Lung (tissue), 12 donors: ENCODE data around the gene P2RY6. TPM values are rescaled to one million over a fixed set of nuclear protein-coding genes. Genes with fewer than 3 reads are reported as not detected.

Experiments used
- ATAC-seq: fragments of 200-7000 bp; cut with Tn5 transposase; one replicate; pipeline ENCODE4 v1.9.1; 2020; ENCODE audit warnings: moderate number of reproducible peaks; ENCODE audit not compliant: insufficient read depth, low FRiP score
- DNase-seq, 3 donors: peaks; one replicate each; pipeline ENCODE4 v3.0.0-alpha.2; 2013 to 2017
- H3K27ac ChIP-seq, 2 donors: one replicate each; pipeline ENCODE4 v1.5.1; 2013; ENCODE audit warnings: mild to moderate bottlenecking in 2 of 2, moderate library complexity in 2 of 2, control low read depth in 1 of 2, inconsistent platforms in 1 of 2, low read depth in 1 of 2, low read length in 1 of 2
- H3K27me3 ChIP-seq, 3 donors: one replicate each; pipeline ENCODE4 v1.5.1; 2013; ENCODE audit warnings: low read length in 2 of 3; ENCODE audit not compliant: control insufficient read depth in 3 of 3, insufficient read depth in 3 of 3
- H3K36me3 ChIP-seq, 4 donors: one replicate each; pipeline ENCODE4 v1.5.1; 2013; ENCODE audit warnings: low read length in 4 of 4, mild to moderate bottlenecking in 1 of 4, moderate library complexity in 1 of 4; ENCODE audit not compliant: control insufficient read depth in 4 of 4, insufficient read depth in 4 of 4
- H3K4me1 ChIP-seq, 5 donors: one replicate each; pipeline ENCODE4 v1.5.1; 2013; ENCODE audit warnings: low read length in 5 of 5, mild to moderate bottlenecking in 2 of 5, moderate library complexity in 1 of 5; ENCODE audit not compliant: control insufficient read depth in 5 of 5, insufficient read depth in 5 of 5
- H3K4me3 ChIP-seq: one replicate; pipeline ENCODE4 v1.5.1; 2013; ENCODE audit warnings: mild to moderate bottlenecking, control low read depth, moderate library complexity
- H3K9ac ChIP-seq, 2 donors: one replicate each; pipeline ENCODE4 v1.5.1; 2013; ENCODE audit warnings: low read length in 2 of 2, control low read depth in 1 of 2; ENCODE audit not compliant: insufficient read depth in 1 of 2
- H3K9me3 ChIP-seq, 4 donors: one replicate each; pipeline ENCODE4 v1.5.1; 2013; ENCODE audit warnings: low read length in 3 of 4, mild to moderate bottlenecking in 1 of 4, moderate library complexity in 1 of 4; ENCODE audit not compliant: control insufficient read depth in 4 of 4, insufficient read depth in 3 of 4
- CTCF ChIP-seq: IDR thresholded peaks from 2 replicates; pipeline ENCODE4 v1.5.1; 2012; ENCODE audit warnings: mild to moderate bottlenecking; ENCODE audit errors: control extremely low read depth, extremely low read depth
- WGBS, 2 donors: extraction: QIAGEN DNeasy Blood & Tissue Kit; methylation state at CpG; one replicate each; pipeline ENCODE4 v1.1.7; 2013; 5-methylcytosine and 5-hydroxymethylcytosine counted together
- polyA plus RNA-seq, 2 donors: library from polyadenylated mRNA; stranded (reverse); fragments of 200-250 nt; gene quantifications; one replicate each; pipeline ENCODE4 v1.2.1, GENCODE V29; 2013
- total RNA-seq, 2 donors: library from RNA; depleted of rRNA in 1 of 2; stranded (reverse); fragments of >200 nt in 1 of 2; gene quantifications; one replicate each; pipeline ENCODE4 v1.2.1, GENCODE V29; 2014 to 2021
- donor health status: control.
- donor health status: control.
- donor health status: Bipolar disorder and iron deficiency.
- donor health status: healthy.
- donor health status: DM: yes; HTN: yes; CAD: no.

Gene P2RY6
- total and polyA plus RNA-seq, 4 donors = 3.0 to 13.0 (median 3.6) TPM

GRCh38 chr11:73316422-73316821 is 44.3 kb downstream of the P2RY6 start:
- H3K4me3 ChIP-seq = no peak overlapping the region
- no peak for DNase-seq
- H3K27ac ChIP-seq = peak overlapping the region; percentile 62 to 88
- H3K9ac ChIP-seq = no peak overlapping the region
- no peaks in the 10 kb centered on the region for H3K9me3 ChIP-seq
- peaks cover 0 to 8% (median 0%) of the 10 kb centered on the region in 4 donors for H3K36me3 ChIP-seq
- TF ChIP-seq CTCF = no peak
- H3K4me1 ChIP-seq = peaks cover 26 to 90% (median 56%) of the 10 kb centered on the region in 5 donors
- no peaks in the 10 kb centered on the region for H3K27me3 ChIP-seq
- WGBS, 2 donors = 60 to 63% methylated on average over 1 of the region's 1 CpG
- ATAC-seq = no peak

- ATAC-seq = no peak
- TF ChIP-seq CTCF = no peak
- Histone ChIP-seq H3K4me3 (no peak overlapping the region), H3K27ac (peak overlapping the region; percentile 73 to 88), H3K36me3 (peaks cover 0 to 6% (median 0%) of the 10 kb centered on the region in 4 donors), H3K27me3 (no peaks in the 10 kb centered on the region), H3K9me3 (no peaks in the 10 kb centered on the region), H3K4me1 (peaks cover 34 to 90% (median 61%) of the 10 kb centered on the region in 5 donors), H3K9ac (no peak overlapping the region)
- WGBS, 2 donors = 48 to 66% methylated on average over 4 of the region's 4 CpGs
- DNase-seq = peak; percentile 64 to 80 (median 76)
These were observed 45.2 kb downstream of the P2RY6 start for GRCh38 chr11:73317373-73317772.

DNA sequence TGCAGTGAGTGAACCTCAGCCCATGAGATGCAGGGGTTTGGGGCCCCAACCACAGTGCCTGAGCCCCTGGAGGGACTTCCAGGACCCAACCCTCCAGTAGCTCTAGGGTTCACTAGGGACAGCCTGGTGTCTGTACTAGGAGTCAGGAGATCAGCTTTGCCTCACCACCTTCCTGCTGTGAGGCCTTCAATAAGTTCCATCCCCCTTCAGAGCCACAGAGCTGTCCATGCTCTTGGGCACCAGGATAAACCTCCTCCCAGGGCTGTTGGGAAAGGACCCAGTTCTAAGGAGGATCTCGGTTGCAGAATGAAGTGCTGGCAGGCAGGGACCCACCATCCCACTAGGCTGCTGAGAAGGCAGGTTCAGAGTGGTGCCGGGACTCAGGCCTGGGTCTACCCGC is 45.7 kb downstream of the P2RY6 start:
- Histone ChIP-seq H3K9ac (no peak overlapping the region), H3K27me3 (no peaks in the 10 kb centered on the region), H3K9me3 (no peaks in the 10 kb centered on the region), H3K4me3 (no peak overlapping the region), H3K27ac (peak overlapping the region; percentile 73 to 88), H3K36me3 (peaks cover 0 to 6% (median 0%) of the 10 kb centered on the region in 4 donors), H3K4me1 (peaks cover 33 to 90% (median 65%) of the 10 kb centered on the region in 5 donors)
- ATAC-seq = no peak
- no peak for TF ChIP-seq CTCF
- DNase-seq = no peak
- WGBS, 2 donors = 71 to 75% methylated on average over 3 of the region's 3 CpGs

- DNase-seq (no peak), ATAC-seq (no peak)
- Histone ChIP-seq H3K9ac (no peak overlapping the region), H3K4me3 (no peak overlapping the region), H3K4me1 (peaks cover 37 to 90% (median 72%) of the 10 kb centered on the region in 5 donors), H3K9me3 (no peaks in the 10 kb centered on the region), H3K36me3 (peaks cover 0 to 6% (median 0%) of the 10 kb centered on the region in 4 donors), H3K27ac (peak overlapping the region; percentile 73 to 88), H3K27me3 (no peaks in the 10 kb centered on the region)
- TF ChIP-seq CTCF = no peak
- 46 to 62% methylated on average over 8 of the region's 8 CpGs for WGBS, 2 donors
These were observed 46.4 kb downstream of the P2RY6 start for GRCh38 chr11:73318501-73319011.
